HG02623 (cell line): ENCODE results near the gene CAP2.
A peak's percentile ranks its signal among the peaks of the same experiment; 100 is the strongest.
"Not testable (repeated sequence)": the region's sequence is repeated elsewhere in the genome, so short reads cannot be mapped to it uniquely, and the experiment has no call there.

Source experiments
- ATAC-seq: cut with Tn5 transposase; IDR thresholded peaks from one replicate; pipeline ENCODE4 v1.9.1; 2021; ENCODE audit warnings: moderate library complexity; ENCODE audit not compliant: unreplicated experiment

The CAP2 gene

GRCh38 chr6:17494919-17495318 lies 101.5 kb downstream of the CAP2 start:
- no peak for ATAC-seq

- ATAC-seq = no peak
Observed at GRCh38 chr6:17497535-17498095, 104.2 kb downstream of the CAP2 start.

GRCh38 chr6:17501442-17501841 lies 108.0 kb downstream of the CAP2 start:
- ATAC-seq = no peak

GRCh38 chr6:17501982-17502704 lies 108.7 kb downstream of the CAP2 start:
- ATAC-seq = no peak

GRCh38 chr6:17503051-17503450 lies 109.7 kb downstream of the CAP2 start:
- ATAC-seq = no peak

GRCh38 chr6:17504005-17504404 lies 110.6 kb downstream of the CAP2 start:
- no peak for ATAC-seq

- ATAC-seq = no peak
Observed at GRCh38 chr6:17505062-17505476, 111.7 kb downstream of the CAP2 start.

GRCh38 chr6:17505767-17506280 lies 112.4 kb downstream of the CAP2 start:
- no peak for ATAC-seq

- ATAC-seq = no peak
Observed at GRCh38 chr6:17506531-17506930, 113.1 kb downstream of the CAP2 start.

- no peak for ATAC-seq
Observed at GRCh38 chr6:17506962-17507361, 113.6 kb downstream of the CAP2 start.

- ATAC-seq = no peak
Observed at GRCh38 chr6:17511084-17511483, 117.7 kb downstream of the CAP2 start.

- ATAC-seq = no peak
Observed at GRCh38 chr6:17511580-17511979, 118.2 kb downstream of the CAP2 start.

- no peak for ATAC-seq
Observed at GRCh38 chr6:17519120-17519519, 125.7 kb downstream of the CAP2 start.

- no peak for ATAC-seq
Observed at GRCh38 chr6:17525637-17526036, 132.2 kb downstream of the CAP2 start.

- no peak for ATAC-seq
Observed at GRCh38 chr6:17527076-17527475, 133.7 kb downstream of the CAP2 start.

GRCh38 chr6:17530321-17530835 lies 137.0 kb downstream of the CAP2 start:
- ATAC-seq = no peak

GRCh38 chr6:17536586-17536985 lies 143.2 kb downstream of the CAP2 start:
- peak; percentile 60 for ATAC-seq

GRCh38 chr6:17542243-17542642 lies 148.8 kb downstream of the CAP2 start:
- no peak for ATAC-seq

GRCh38 chr6:17545681-17546080 lies 152.3 kb downstream of the CAP2 start:
- not testable (repeated sequence) for ATAC-seq

- ATAC-seq = no peak
Observed at GRCh38 chr6:17551383-17551958, 158.1 kb downstream of the CAP2 start.

GRCh38 chr6:17552861-17553260 lies 159.5 kb downstream of the CAP2 start:
- no peak for ATAC-seq

- no peak for ATAC-seq
Observed at GRCh38 chr6:17556014-17556413, 162.6 kb downstream of the CAP2 start.
